ENCODE results near the gene PPP1R15B.

- TF ChIP-seq CTCF (optimal IDR thresholded peaks at IDR 0.05 in 1 of 3, IDR thresholded peaks at IDR 0.05 in 1 of 3, conservative IDR thresholded peaks at IDR 0.05 in 1 of 3; ENCODE audit: extremely low read depth in 1 of 3, insufficient read depth in 2 of 3, low read length in 3 of 3) (no peak), EZH2 (IDR thresholded peaks at IDR 0.05; ENCODE audit: low read length) (no peak)
These were observed 41.6 kb upstream of the PPP1R15B start for GRCh38 chr1:204453141-204453772.
